Heart left ventricle (tissue), 16 donors: ENCODE data around the gene PHLPP2. TPM values are rescaled to one million over a fixed set of nuclear protein-coding genes. Genes with fewer than 3 reads are reported as not detected.
"Not testable (repeated sequence)": the region's sequence is repeated elsewhere in the genome, so short reads cannot be mapped to it uniquely, and the experiment has no call there.

Experiments
- ATAC-seq, 4 donors: fragments of 200-7000 bp; cut with Tn5 transposase; one replicate each; pipeline ENCODE4 v1.9.1; 2020 to 2022; ENCODE audit warnings: moderate library complexity in 4 of 4, mild to moderate bottlenecking in 3 of 4, moderate number of reproducible peaks in 1 of 4
- DNase-seq, 5 donors: peaks; one replicate each; pipeline ENCODE4 v3.0.0-alpha.2; 2020
- H3K27ac ChIP-seq, 12 donors: fragments of 200-600 bp; sonication (generic) in 4 of 12; one replicate each; pipeline versions ENCODE4 v1.5.0 to v1.8.0; 2016 to 2022; ENCODE audit warnings: mild to moderate bottlenecking in 2 of 12
- H3K27me3 ChIP-seq, 9 donors: fragments of 200-600 bp; sonication (generic) in 2 of 9; one replicate each; pipeline versions ENCODE4 v1.5.1 to v1.8.0; 2016 to 2022; ENCODE audit warnings: mild to moderate bottlenecking in 3 of 9
- H3K36me3 ChIP-seq, 9 donors: fragments of 200-600 bp; sonication (generic) in 2 of 9; one replicate each; pipeline versions ENCODE4 v1.5.0 to v1.8.0; 2018 to 2022; ENCODE audit warnings: mild to moderate bottlenecking in 2 of 9
- H3K4me1 ChIP-seq, 12 donors: fragments of 200-600 bp; sonication (generic) in 4 of 12; one replicate each; pipeline versions ENCODE4 v1.5.0 to v1.8.0; 2016 to 2022; ENCODE audit warnings: mild to moderate bottlenecking in 3 of 12
- H3K4me3 ChIP-seq, 12 donors: fragments of 200-600 bp; sonication (generic) in 4 of 12; one replicate each; pipeline versions ENCODE4 v1.5.0 to v1.8.0; 2017 to 2022; ENCODE audit warnings: mild to moderate bottlenecking in 9 of 12, moderate library complexity in 4 of 12
- H3K9me3 ChIP-seq, 12 donors: fragments of 200-600 bp; sonication (generic) in 4 of 12; one replicate each; pipeline versions ENCODE4 v1.5.0 to v1.8.0; 2016 to 2022; ENCODE audit warnings: mild to moderate bottlenecking in 1 of 12
- CTCF ChIP-seq, 12 donors: fragments of 200-600 bp; sonication (generic) in 4 of 12; IDR thresholded peaks; one replicate each; pipeline versions ENCODE4 v1.5.0 to v1.8.0; 2018 to 2022; ENCODE audit warnings: antibody characterized with exemption in 12 of 12, mild to moderate bottlenecking in 5 of 12
- POLR2A ChIP-seq, 2 donors: fragments of 450-650 bp; IDR thresholded peaks; one replicate each; pipeline ENCODE4 v1.6.1; 2017; ENCODE audit warnings: antibody characterized with exemption in 2 of 2, mild to moderate bottlenecking in 2 of 2, moderate library complexity in 2 of 2
- WGBS, 4 donors: extraction: QIAGEN DNeasy Blood & Tissue Kit in 2 of 4; methylation state at CpG; one replicate each; pipeline versions ENCODE4 v1.1.5 to v1.1.7; 2013 to 2018; 5-methylcytosine and 5-hydroxymethylcytosine counted together
- intact Hi-C, 10 donors: fragments of 100-400 bp; cut with DNase I; formaldehyde crosslinking; loops; one replicate each; pipeline versions ENCODE4 v1.11.1 to v1.14.2; 2022
- polyA plus RNA-seq, 2 donors: library from polyadenylated mRNA; stranded (reverse); fragments of 200-250 nt; gene quantifications; one replicate each; pipeline ENCODE4 v1.2.3, GENCODE V29; 2013
- total RNA-seq, 9 donors: library from RNA; depleted of rRNA in 2 of 9; stranded (reverse); fragments of >200 nt in 2 of 9; fragmentation: NEBNext Ultra II Directional in 3 of 9; extraction: Animal tissue kit (Norgen Biotek cat#: 25700) in 3 of 9; gene quantifications; one replicate each; pipeline versions ENCODE4 v1.1.0 to v1.2.4, GENCODE V29; 2016 to 2023
- donor health status: ischemic (EF 13 %, LVEDD 7.1; RV severe dilation, severe dysfunction).
- donor health status: healthy with polysubstance abuse.
- donor health status: DM: no; HTN: yes; CAD: no.
- donor health status: DM: no; HTN: no; CAD: no.
- donor health status: ischemic (EF 25% LVEDD 6.9; RV normal size, moderate dysfunction).
- donor health status: ischemic (EF 25% LVEDD 5.7; RV mildly dilated, moderate dysfunction).
- donor health status: healthy.
- donor health status: DM: yes; HTN: yes; CAD: no.
- donor health status: ischemic (EF 35%, LVEDD 5.7; RV mildly dilated, moderate dysfunction).
- donor health status: nonischemic (EF 11% LVEDD 7.7; RV severe dilation, severe dysfunction).
- donor health status: DM: yes; HTN: yes; CAD: no.
- donor health status: PGD.
- donor health status: ischemic (EF 29% LVEDD 5.4; RV normal size, mild dysfunction).
- donor health status: nonischemic (EF 23%, LVEDD 6.1; RV moderate dilation, normal function).

The PHLPP2 gene
- total and polyA plus RNA-seq, 11 donors, result 0.99 to 7.4 (median 3.1) TPM

- TF ChIP-seq CTCF (IDR thresholded peaks at IDR 0.05) (no peak), POLR2A (IDR thresholded peaks at IDR 0.05) (no peak)
- H3K9me3 ChIP-seq, result peaks cover 0 to 11% (median 0%) of the 10 kb centered on the region in 12 donors
- no peak overlapping the region for H3K27ac ChIP-seq
- H3K4me3 ChIP-seq, result no peak overlapping the region
- peaks cover 0 to 49% (median 4%) of the 10 kb centered on the region in 9 donors for H3K27me3 ChIP-seq
- no peak for DNase-seq
- ATAC-seq, result no peak
- WGBS, 4 donors, result 65 to 73% (median 69%) methylated on average over 4 of the region's 4 CpGs
- intact Hi-C loops, result loop anchor here in 1 of 10 donors (10.0 kb wide), 1 partner anchor 194 kb away; no protein-coding TSS in a partner anchor
- no peaks in the 10 kb centered on the region for H3K36me3 ChIP-seq
- no peaks in the 10 kb centered on the region for H3K4me1 ChIP-seq
Observed at GRCh38 chr16:71618429-71618828, 106.1 kb downstream of the PHLPP2 start.

- not testable (repeated sequence) for H3K36me3 ChIP-seq, H3K4me3 ChIP-seq, H3K9me3 ChIP-seq, DNase-seq, H3K27ac ChIP-seq, H3K4me1 ChIP-seq, ATAC-seq
- H3K27me3 ChIP-seq, result peaks cover 0 to 48% (median 9%) of the 10 kb centered on the region in 9 donors
- WGBS, 4 donors, result 83 to 93% (median 88%) methylated on average over 8 of the region's 8 CpGs
- intact Hi-C loops, result loop anchor here in 5 of 10 donors (5.0 to 10.0 kb wide), 2 partner anchors 190 to 203 kb away; no protein-coding TSS in a partner anchor
Observed at GRCh38 chr16:71614956-71615355, 109.5 kb downstream of the PHLPP2 start.

GRCh38 chr16:71610936-71611871 is 113.3 kb downstream of the PHLPP2 start:
- Histone ChIP-seq H3K4me1 (peaks cover 0 to 5% (median 0%) of the 10 kb centered on the region in 12 donors), H3K4me3 (no peak overlapping the region), H3K27ac (no peak overlapping the region), H3K27me3 (peaks cover 0 to 37% (median 9%) of the 10 kb centered on the region in 9 donors), H3K9me3 (no peaks in the 10 kb centered on the region), H3K36me3 (no peaks in the 10 kb centered on the region)
- intact Hi-C loops, result loop anchor here in 7 of 10 donors (2.0 to 10.0 kb wide), 3 partner anchors 186 to 199 kb away; no protein-coding TSS in a partner anchor
- peak; percentile 39 to 77 (median 41) for DNase-seq
- peak; percentile 71 to 90 (median 78) for TF ChIP-seq CTCF (IDR thresholded peaks at IDR 0.05)
- no peak for TF ChIP-seq POLR2A (IDR thresholded peaks at IDR 0.05)
- WGBS, 4 donors, result 14 to 17% (median 16%) methylated on average over 19 of the region's 19 CpGs
- peak in 3 of 4 donors; percentile 81 to 84 (median 83) for ATAC-seq

GRCh38 chr16:71610447-71610846 is 114.1 kb downstream of the PHLPP2 start:
- WGBS, 4 donors, result 59 to 77% (median 63%) methylated on average over 4 of the region's 4 CpGs
- intact Hi-C loops, result loop anchor here in 7 of 10 donors (2.0 to 10.0 kb wide), 3 partner anchors 186 to 198 kb away; no protein-coding TSS in a partner anchor

More at GRCh38 chr16:71610447-71610846, 114.1 kb downstream of the PHLPP2 start:
- H3K27me3 ChIP-seq, result peaks cover 0 to 37% (median 9%) of the 10 kb centered on the region in 9 donors
- H3K27ac ChIP-seq, result no peak overlapping the region
- H3K4me3 ChIP-seq, result no peak overlapping the region
- TF ChIP-seq CTCF (IDR thresholded peaks at IDR 0.05) (no peak), POLR2A (IDR thresholded peaks at IDR 0.05) (no peak)
- no peaks in the 10 kb centered on the region for H3K9me3 ChIP-seq
- no peaks in the 10 kb centered on the region for H3K36me3 ChIP-seq
- peaks cover 0 to 5% (median 0%) of the 10 kb centered on the region in 12 donors for H3K4me1 ChIP-seq
- ATAC-seq (no peak), DNase-seq (no peak)
